ENCODE measurements around the gene HS3ST3A1.

The HS3ST3A1 gene

DNA sequence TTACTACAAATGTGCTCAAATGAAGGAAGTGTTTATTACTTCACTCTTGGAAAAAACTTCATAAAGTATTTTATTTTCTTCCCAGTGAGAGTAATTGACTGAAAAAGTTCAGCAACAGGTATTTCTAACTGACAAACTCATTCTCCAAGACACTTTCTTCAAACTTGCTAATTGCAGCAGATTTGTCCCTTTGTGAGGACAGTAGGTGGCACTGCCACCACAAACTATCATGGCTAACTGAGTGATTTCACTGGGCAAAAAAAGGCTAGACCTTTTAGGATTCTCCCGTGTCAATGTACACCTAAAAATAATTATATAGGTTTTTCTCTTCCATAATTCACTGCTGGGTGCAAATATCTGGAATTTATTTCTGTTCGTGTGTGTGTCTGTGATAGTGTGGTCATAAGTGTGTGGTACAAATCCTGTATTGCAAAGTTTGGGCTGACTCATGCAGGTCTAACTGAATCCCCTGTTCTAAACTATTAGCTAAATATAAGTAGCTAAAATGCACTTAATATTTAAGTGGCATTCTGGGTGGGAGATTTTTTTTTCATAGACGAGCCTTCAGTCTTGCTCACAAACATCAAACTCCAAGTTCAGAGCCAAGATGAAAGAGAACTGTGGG, 3.9 kb downstream of the HS3ST3A1 start:
- DNase-seq, result no peak

DNA sequence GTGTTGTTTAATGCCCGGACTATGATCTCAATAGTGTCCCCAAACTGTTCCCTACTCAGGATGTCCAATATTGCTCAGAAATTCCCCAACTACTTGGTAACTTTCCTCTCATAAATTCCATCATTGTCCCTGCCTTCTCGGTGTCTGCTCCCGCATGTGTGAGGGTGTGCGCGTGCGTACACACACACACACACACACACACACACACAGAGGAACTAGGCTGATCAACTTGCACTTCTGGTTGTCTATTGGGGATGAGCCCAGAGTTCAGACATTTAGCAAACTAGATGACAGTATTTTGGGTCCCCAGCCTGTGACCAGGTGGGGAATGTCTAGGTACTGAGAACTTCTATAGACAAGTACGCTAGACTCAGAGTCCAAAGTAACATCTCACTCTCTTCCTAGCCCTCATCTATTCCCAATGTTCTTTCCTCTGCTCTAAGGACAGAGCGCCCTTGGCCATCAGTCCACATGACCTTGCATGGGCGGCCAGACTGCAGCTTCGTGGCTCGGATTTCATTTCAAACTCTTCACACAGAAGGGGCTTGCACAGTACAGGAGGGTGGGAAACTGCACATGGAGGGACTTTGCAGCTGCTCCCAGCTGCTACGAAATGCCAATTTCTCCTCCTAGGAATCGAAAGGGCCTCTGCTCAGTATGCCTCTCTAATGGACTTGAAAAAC, 5.3 kb downstream of the HS3ST3A1 start:
- peak; percentile 61 for DNase-seq

DNA sequence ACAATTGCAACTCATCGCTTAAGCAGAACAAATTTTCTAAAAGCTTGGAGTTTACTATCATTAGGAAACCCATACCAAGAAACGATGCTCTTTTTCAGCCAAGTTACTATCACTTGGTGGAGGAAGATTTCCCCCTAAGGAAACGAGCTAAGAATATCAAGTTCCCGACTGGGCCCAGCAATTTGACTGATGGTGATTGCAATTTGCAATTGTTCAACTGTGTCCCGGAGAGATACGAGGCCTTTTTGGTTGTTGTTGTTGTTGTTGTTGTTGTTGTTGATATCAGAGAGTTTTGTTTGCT, 6.2 kb downstream of the HS3ST3A1 start:
- DNase-seq, result no peak

DNA sequence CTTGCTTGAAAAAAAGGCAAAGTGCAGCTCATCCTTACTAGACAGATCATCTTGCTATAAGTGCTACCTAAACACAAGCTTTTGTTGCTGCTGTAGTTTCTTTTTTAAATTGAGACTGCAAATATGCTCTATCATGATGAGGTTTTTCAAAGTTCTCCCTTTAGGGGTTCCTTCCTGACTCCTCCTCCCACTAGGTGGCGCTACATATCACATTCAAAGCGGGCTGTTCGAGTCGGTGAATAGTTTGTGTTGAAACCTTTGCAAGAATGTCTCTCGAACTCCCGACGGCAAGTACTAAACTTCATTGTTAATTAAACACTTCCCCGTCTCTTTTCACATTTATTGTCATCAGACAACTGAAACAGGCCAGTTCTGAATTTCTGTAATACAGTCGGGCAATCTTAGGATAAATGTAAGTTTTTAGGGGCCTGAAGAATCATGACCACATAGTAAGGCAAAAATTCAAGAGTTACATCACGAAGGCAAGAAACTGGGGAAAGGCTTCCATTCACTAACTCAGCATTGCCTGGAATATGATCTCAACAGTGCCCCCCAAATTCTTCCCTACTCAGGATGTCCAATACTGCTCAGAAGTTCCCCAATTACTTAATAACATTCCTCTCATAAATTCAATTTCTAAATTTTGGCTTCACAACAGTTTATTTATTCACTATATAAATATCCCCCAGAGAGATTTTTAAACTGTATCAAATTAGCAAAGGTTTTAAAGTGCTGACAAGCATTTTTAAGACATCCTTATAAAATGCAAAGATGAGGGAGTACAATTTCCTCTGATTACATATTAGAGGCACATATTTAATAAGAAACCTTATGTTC, 6.7 kb downstream of the HS3ST3A1 start:
- DNase-seq, result peak; percentile 81

DNA sequence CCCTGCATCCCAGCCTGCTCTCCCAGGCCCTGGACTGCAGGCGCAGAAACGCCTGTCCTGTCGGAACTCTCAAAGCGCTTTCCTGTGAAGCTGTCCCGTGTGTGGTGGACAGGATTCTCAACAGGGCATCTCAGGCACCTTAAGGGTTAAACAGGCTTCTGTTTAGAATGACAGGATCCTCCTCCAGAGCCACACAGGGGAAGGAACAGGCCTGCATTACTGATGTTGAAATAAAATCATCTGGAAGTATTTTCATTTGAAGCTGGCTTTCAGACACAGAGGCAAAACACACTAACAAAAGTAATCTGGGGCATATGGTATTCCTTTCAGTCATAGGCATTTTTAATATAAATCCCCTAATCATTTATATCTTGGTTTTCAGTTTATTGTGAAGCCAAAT, 7.4 kb downstream of the HS3ST3A1 start:
- DNase-seq, result no peak

DNA sequence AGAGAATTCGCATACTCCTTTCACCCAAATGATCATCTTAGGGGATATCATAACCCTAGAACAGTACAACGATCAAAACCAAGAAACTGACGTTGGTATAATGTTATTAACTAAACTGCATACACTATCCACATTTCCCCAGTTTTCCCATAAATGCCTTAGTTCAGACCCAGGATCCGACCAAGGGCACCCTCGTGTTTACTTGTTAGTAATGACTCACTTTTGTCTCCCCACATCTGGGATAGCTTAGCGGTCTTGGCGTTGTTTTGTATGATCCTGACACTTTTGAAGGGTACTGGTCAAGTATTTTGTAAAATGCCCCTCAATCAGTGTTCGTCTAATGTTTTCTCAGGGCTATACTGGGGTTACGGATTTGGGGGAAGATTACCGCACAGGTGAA, 8.0 kb downstream of the HS3ST3A1 start:
- DNase-seq, result no peak

DNA sequence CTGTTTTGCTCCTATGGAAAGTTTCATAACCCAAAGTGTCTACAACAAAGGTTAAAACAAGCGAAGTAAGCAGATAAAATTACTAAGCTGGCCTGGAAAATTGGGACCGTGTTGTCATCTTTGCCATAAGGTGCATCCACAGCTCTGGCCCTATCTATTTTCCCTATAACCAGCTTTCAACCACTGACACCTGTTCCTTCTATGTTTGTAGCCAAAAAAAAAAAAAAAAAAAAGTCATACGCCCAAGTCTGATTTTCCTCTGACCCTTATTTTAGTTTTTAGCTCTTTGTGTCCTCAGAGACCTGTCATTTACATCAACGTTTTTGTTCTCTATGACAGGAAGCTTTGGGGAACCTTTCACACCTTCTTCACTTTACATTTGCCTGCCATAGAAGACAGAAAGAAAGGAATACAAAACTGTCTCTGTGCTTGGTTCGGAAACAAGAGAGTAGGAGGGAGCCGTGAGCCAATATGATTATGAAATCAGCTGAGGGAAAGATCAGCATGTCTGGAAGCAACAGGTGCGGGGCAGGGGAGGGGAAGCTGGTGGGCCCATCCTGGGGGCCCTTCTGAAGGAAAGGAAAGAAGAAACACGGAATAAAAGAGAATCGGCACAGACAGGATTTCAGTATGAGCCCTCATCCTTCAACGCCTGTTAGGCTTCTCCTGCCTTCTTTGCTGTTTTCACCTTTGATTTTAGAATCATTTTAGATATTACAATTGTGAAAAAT, 8.5 kb downstream of the HS3ST3A1 start:
- DNase-seq, result no peak

DNA sequence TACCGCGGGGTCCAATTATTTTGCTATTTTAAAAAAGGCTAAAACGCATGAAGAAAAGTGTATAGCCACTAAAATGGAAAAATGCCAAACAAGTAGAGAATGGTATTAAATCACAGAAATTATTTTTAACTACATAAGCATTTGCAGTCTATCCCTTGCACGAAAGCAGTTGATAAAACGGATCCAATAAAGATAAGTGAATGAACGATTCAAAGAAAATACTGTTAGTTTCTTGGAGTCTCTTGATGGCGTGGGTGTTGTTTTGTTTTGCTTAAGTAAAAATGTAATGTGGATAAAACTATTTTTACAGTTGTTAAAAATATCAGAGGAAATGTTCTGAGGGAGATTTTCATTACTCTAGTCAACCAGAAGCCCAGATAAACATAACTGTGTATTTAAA, 9.3 kb downstream of the HS3ST3A1 start:
- no peak for DNase-seq

DNA sequence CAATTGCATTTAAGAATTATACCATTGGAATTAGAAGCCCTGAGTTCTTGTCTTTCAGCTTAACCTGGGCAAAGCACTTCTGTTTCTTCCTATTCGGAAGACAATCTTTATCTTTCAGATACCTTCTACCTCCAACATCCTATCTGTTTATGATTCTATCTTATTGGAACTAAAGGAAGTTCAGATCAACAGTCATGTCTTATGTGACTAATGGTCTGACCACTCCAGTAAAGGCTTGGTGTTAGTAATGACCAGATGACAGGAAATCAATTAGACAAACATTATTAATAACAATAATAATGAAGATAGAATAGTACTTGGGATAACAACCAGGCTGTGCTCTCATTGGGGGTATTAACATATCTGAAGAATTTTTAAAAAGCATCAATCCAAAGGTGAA, 11.3 kb downstream of the HS3ST3A1 start:
- DNase-seq, result no peak

DNA sequence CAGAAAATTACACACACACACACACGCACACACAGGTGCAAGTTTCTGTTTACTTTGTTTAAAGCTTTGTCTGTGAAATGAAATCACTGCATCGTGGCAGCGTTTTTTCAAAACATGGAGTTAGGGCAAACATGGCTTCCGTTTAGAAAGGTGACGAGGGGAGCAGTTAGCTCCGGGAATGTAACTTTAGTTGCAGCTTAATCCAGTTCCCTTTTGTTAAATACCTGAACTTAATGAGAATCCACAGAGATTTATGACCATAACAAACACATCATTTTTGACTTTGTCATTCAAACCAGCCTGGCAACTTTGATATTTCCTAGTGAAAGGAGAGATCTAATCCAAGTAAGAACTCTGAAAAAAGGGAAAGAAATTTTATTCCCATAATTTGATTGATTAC, 12.1 kb downstream of the HS3ST3A1 start:
- no peak for DNase-seq

DNA sequence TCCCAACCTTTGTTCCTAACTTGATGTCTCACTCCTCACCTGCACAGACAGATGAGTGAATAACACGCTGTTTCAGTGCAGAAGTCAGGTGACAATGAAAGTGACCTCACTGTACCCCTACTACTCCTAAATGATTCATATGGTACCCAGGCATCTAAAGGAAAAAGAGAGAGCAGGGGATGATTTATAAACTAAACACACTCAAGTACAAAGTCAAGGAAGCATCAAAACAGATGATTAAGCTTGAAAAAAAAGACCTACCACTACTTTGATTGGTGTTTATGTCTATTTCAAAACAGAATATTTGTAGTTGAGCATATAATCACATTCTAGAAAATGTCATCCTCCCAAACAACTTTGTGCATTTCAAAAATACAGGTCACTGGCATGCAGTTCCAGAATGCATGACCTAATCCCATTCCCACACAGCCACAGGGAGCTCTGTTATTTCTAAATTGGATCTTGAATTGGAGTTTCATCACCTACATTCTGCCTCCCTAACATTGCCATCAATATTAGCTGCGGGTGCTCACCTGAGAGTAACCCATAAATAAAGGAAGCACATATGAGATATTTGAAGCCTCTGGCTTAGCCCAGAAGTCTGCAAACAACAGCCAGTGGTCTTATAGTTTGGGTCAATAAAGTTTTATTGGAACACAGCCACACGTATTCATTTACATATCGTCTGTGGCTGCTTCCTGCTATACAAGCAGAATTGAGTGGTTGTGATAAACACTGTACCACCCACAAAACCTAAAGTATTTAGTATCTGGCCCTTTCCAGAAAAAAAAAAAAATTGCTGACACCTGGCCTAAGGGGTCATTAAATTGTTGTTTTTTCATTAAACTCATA, 14.0 kb downstream of the HS3ST3A1 start:
- DNase-seq, result no peak

DNA sequence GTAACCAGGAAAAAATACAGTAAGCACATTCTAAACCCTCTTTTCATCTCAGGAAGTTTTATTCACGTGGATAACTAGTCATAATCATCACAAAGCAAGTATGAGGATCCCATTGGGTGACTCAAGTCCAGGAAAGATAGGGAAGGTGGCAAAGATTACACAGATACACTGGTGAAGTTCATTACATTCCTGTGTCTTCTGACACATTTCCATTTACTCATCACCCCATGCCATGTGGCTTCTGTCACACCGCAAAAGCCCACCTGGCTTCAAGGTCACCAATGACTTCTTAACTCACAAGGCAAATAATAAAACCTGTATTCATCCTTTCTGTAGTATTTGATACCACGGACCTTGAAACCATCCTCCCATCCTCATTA, 17.0 kb downstream of the HS3ST3A1 start:
- no peak for DNase-seq

DNA sequence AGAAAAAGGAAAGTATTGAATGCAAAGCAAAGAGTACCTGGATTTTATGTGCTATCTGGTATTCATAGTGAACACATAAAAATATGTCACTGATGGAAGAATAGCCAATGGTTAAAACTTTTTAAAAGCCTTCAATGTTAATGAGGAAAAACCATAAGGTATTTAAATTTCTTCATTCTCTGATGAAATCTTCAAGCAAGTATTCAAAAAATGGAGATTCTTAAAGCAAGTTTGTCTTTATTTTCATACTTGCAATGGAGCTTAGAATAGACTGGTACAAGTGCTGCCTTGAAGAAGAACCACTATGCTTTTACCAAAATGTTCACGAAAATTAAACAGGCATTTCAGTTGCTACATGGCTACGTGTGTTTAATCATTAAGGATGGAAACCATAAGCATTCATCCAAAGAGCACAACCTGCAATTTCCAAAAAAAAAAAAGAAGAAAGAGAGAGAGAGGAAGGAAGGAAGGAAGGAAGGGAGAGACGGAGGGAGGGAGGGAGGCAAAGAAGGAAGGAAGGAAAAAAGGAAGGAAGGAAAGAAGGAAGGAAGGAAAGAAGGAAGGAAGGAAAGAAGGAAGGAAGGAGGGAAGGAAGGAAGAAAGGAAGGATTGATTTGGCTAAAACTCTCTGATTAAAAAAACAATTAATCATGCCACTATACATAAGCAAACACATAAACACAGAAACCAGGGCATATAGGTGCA, 17.6 kb downstream of the HS3ST3A1 start:
- no peak for DNase-seq

DNA sequence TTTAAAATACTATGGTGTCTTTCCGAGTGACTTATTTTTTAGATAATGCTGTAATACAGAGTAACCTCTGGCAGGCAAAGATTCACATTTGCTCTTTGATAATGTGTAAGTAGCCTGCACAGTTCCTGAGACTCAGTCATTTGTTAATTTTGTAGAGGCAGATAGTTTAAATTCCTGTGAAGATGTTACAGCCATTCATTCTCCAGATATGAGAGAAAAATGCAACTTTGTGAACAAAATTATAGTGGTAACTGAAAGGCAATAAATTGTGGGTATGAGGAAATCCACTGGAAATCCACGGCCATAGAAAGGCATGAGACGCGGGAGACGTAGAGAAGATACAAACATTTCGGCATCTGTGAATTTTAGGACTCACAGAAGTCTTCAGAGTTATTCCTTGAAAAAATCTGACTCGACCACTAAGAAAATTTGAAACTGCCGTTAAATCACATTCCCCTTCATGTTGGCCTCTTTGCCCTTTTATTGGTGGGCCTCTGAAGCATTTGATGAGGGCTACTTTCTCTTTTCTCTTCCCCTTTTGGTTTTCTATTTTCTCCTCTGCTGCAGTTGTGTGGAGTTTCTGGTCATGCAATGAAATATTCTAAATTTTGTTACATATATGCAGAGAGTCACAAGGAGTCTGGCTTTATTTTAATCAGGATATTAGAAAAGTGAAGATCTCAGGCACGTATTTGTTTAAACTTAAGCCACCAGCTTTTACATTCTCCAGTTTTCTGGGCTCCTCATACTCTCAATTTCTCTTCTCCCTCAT, 18.8 kb downstream of the HS3ST3A1 start:
- no peak for DNase-seq

DNA sequence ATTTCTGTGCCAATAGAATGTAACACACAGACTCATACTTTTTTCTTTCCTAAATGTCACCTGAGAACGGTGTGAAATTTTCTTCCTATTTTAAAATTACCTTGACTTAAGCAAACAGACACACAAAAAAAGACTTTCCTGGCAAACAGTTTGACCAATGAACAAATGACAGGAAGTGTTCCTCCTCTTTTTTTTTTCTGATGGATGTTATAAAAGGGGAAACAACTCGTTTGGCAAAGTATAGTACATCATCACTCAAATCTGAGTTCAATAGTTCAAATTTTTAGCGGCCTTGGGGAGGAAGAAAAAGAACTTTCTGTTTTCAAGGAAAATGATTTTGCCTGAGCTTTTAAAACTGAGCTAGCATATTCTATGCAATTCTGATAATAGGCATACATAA, 19.8 kb downstream of the HS3ST3A1 start:
- no peak for DNase-seq

DNA sequence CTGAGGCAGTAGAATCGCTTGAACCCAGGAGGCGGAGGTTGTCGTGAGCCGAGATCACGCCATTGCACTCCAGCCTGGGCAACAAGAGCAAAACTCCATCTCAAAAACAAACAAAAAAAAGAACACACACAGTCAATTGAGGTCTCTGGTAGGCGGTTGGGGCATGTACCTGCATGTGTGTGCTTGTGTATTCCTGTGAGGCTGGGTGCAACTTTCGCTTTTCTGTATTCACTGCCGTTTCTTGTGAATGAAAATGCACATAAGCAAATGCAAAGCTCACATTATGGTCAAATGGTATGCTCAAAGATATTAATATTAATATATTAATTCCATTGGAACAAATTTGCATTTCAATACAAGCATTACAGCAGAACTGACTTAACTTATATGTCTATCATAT, 20.9 kb downstream of the HS3ST3A1 start:
- no peak for DNase-seq

DNA sequence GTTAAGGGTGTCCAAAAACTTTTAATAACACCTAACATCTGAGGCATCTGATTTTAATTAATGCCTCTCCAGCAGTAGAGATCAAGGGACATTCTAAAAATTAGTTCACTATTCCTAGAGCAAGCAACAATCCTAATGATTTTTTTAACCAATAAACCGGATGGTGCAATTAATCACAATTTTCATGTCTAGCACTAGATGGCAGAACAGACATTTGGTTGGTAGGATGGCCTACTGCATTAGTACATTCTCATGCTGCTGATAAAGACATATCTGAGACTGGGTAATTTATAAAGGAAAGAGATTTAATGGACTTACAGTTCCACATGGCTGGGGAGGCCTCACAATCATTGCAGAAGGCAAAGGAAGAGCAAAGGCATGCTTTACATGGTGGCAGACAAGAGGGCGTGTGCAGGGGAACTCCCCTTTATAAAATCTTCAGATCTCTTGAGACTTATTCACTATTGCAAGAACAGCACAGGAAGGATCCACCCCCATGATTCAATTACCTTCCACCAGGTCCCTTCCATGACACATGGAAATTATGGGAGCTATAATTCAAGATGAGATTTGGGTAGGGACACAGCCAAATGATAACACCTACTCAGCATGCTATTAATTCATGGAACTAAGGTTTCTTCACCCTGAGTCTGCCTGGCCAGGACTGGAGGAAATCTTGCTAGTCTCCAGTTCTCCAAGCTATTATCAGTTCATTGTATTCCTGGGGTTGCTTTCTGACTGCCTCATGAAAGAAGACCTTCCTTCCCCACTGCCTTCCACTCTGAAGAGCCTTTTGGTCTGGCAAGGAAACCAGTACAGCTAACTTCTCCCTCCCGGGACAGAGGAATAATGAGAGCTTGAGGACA, 24.8 kb downstream of the HS3ST3A1 start:
- DNase-seq, result no peak

DNA sequence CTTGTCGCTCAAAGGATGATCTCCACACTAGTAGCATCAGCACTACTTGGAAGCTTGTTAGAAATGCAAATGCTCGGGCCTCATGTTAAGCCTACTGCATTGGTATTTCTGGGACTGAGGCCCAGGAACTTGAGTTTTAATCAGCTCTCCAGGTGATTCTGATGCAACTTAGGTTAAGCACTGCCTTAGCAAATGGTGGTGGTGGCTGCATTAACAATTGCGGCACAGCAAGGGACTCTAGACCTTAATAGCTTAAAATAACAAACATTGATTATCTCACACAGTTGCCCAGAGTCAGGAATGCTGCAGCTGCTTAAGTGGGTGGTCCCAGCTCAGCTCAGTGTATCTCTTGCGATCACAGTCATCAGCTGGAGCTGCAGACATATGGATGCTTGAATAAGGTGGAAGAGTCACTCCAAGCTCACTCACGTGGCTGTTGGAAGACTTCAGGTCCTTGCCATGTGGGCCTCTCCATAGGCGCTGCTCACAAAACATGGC, 25.8 kb downstream of the HS3ST3A1 start:
- DNase-seq, result no peak

DNA sequence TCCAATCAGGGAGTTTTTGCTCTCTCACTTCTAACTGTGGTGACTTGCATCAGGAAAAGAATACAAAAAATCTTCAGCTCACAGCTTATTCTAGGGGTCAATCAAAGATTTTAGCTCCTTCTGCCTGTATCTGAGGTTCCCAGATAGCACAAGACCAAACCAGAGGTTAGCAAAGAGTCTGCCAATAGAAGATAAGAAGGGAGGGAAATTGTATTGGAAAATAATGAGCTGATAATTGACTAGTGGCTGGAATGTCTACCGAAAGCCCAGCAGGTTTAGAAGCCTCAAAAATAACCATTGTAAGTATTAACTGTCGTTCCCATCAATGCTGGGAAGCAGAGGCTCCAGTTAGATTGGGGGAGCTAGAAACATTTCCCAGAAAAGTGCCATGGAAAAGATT, 26.3 kb downstream of the HS3ST3A1 start:
- DNase-seq, result no peak

DNA sequence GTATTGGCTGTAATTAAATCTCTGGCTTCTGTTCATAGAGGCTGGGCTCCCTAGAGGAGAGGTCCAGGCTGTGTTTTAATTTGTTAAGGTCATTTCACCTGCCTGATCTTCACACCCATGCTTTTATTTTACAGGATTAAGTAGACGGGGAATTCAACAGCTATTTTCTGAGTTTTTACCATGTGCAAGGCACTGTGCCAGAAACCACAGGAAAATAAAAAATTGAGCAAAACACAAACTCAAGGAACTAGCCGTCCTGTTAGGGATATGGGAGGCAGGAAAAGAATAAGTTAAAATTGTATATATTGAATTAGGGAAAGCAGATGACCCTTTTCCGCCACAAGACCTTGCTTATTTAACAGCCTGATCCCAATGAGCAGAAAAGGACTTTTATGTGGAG, 29.1 kb downstream of the HS3ST3A1 start:
- DNase-seq, result no peak

All from right forelimb (tissue), 1 donor.